NT2/D1 (cell line): ENCODE results near the gene PLPPR1.

Source experiments
- SUZ12 ChIP-seq: IDR thresholded peaks from 2 replicates; pipeline ENCODE4 v1.6.1; 2011; ENCODE audit not compliant: insufficient read length, insufficient read depth; ENCODE audit errors: extremely low read depth
- YY1 ChIP-seq: IDR thresholded peaks from 2 replicates; pipeline ENCODE4 v1.6.1; 2011; ENCODE audit not compliant: insufficient read length, insufficient read depth

- TF ChIP-seq YY1 (no peak), SUZ12 (no peak)
Observed at GRCh38 chr9:101326035-101326434, 297.5 kb downstream of the PLPPR1 start.
